Fibroblast of mammary gland (primary cell): Measurements from ENCODE around the gene BIRC7.

Source experiments
- DNase-seq: peaks from one replicate; pipeline ENCODE4 v3.0.0-alpha.2; 2010; ENCODE audit warnings: low read depth
- H3K4me3 ChIP-seq: 2 replicates; pipeline ENCODE4 v1.5.1; 2011; ENCODE audit warnings: low read depth, mild to moderate bottlenecking, low read length, moderate library complexity; ENCODE audit not compliant: control insufficient read depth
- CTCF ChIP-seq: conservative IDR thresholded peaks from 2 replicates; pipeline ENCODE4 v1.5.1; 2011; ENCODE audit warnings: low read depth, low read length, inconsistent platforms; ENCODE audit not compliant: control insufficient read depth, insufficient read depth

BIRC7 gene

GRCh38 chr20:63242736-63243135 lies 7.0 kb downstream of the BIRC7 start:
- H3K4me3 ChIP-seq: no peak overlapping the region
- DNase-seq: no peak
- TF ChIP-seq CTCF: no peak

- H3K4me3 ChIP-seq: no peak overlapping the region
- no peak for TF ChIP-seq CTCF
- DNase-seq: no peak
Observed at GRCh38 chr20:63243604-63244247, 8.0 kb downstream of the BIRC7 start.

- H3K4me3 ChIP-seq: no peak overlapping the region
- no peak for TF ChIP-seq CTCF
- no peak for DNase-seq
Observed at GRCh38 chr20:63244468-63244867, 8.8 kb downstream of the BIRC7 start.

- no peak for TF ChIP-seq CTCF
- no peak overlapping the region for H3K4me3 ChIP-seq
- DNase-seq: no peak
Observed at GRCh38 chr20:63246490-63247288, 11.0 kb downstream of the BIRC7 start.

GRCh38 chr20:63247671-63248228 lies 12.0 kb downstream of the BIRC7 start:
- TF ChIP-seq CTCF: no peak
- no peak for DNase-seq
- H3K4me3 ChIP-seq: no peak overlapping the region

- no peak overlapping the region for H3K4me3 ChIP-seq
- DNase-seq: no peak
- no peak for TF ChIP-seq CTCF
Observed at GRCh38 chr20:63248835-63249591, 13.3 kb downstream of the BIRC7 start.
